HK-2 (cell line): ENCODE results near the gene ATP10B.
"Not testable (repeated sequence)": the region's sequence is repeated elsewhere in the genome, so short reads cannot be mapped to it uniquely, and the experiment has no call there.

Source experiments
- DNase-seq: peaks from one replicate; pipeline ENCODE4 v3.0.0-alpha.2; 2018; ENCODE audit not compliant: unreplicated experiment

ATP10B gene

DNA sequence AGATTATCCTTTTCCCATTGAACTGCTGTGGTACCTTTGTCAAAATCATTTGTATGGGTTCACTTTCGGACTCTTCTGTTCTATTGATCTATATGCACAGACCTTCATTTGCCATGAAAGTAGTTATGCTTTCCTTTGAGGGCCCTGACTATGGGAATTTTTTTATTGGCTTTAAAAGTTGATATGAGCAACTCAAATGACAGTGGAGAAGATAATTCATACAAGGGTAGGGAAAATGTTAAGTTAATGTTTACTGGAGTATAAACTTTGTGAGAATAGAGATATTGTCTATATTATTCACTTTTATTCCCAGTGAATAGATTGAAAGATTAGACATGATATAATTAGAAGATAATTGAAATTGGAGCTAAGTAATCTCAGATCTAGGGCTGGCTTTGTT lies 94.8 kb downstream of the ATP10B start:
- DNase-seq, result no peak

DNA sequence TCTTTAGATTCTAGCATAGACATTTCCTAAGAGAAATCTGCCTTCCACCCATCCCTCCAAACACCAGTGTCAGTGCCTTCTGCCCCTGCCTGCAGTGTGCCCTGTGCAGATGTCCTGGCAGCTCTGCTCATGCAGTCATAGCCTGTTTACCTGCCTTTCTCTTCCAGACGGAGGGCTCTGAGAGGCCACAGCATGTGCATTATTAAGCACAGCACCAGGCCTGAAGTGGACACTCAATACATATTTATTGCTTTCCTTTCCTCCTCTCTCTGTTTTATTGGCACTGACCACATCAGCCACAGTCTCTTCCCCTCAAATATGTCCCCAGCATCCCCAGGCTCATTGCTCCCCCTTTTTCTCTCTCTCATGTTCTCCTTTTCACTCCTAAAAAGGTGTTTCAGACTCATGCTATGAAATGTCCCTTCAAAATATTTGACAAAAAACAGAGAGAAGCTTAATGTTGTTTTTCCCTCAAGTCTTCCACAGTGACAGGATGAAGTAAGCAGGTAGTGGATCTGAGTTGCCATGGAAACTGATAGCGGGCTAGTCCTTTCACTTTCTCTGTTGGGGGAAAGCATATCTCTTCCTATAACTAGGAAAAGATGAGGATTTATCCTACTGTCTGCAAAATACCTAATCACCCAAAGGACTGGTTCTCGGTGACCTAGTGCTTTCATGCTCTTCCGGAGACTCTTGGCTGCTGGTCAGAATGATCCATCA lies 100.9 kb downstream of the ATP10B start:
- no peak for DNase-seq

DNA sequence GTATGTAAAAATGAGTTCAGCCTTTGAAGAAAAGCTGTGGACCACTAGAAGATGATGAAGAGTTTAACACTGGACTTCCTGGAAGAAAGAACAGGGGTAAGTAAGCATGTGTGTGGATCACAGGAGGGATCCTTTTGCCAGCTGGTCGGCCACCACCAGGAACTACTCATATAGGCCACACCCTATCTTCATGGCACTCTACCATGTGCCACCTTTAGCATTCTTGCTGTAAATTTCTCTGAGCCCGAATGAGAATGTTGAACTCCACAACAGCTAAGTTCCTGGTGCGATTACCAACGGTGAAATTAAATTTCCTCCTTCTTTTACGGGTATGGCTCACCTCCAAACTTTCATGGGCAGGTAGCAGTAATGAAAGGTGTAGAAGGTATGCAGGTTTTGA lies 102.3 kb downstream of the ATP10B start:
- DNase-seq, result no peak

DNA sequence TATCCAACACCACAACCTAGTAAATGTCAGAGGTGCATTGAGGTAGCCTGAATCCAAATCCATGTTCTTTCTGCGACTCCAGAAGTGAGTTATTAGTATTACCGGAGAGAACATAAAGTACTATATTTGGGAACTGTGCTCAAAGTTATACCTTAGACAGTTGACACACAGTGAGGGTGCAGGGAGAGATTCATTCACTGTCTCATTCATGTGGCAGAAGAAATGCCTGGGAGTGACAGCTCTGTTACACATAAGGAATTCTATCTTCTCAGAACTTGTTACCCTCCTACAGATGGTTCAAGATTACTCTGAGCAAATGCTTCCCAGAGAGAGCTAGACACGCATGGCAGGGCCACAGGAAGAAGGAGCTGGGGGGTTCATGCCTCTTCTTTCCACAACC lies 103.0 kb downstream of the ATP10B start:
- no peak for DNase-seq

DNA sequence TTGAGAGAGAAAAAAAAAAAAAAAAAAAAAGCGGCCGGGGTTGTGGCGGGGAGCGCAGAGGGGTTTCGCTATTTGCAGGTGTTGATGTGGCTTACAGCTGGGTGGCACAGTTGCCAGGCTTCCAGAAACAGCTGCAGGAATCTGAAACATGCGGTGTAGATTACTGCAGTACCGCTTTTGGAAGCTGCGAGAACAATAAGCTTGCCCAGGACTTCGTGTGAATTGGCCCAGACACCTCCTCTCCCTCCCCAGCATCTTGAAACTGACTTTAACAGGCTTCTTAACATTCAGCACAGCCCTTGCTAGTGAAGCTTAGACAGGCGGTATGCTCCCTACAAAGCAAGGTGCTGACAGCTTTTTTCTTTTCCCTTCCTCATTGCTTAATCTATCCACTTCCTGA lies 104.0 kb downstream of the ATP10B start:
- no peak for DNase-seq

DNA sequence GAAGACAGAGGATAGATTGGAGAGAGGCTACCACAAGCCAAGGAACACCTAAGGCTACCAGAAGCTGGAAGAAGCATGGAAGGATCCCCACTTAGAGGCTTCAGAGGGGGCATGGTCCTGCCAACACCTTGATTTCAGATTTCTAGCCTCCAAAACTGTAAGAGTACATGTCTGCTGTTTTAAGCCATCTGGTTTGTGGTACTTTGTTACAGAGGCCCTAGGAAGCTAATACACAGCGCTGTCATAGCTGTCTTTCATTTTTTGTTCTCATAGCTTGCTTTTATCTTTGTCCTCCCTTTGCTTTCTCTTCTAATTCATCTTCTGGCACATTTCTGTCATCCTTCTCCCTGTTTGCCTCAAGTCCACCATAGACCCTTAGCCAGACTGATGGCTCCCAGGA lies 104.5 kb downstream of the ATP10B start:
- DNase-seq, result no peak

DNA sequence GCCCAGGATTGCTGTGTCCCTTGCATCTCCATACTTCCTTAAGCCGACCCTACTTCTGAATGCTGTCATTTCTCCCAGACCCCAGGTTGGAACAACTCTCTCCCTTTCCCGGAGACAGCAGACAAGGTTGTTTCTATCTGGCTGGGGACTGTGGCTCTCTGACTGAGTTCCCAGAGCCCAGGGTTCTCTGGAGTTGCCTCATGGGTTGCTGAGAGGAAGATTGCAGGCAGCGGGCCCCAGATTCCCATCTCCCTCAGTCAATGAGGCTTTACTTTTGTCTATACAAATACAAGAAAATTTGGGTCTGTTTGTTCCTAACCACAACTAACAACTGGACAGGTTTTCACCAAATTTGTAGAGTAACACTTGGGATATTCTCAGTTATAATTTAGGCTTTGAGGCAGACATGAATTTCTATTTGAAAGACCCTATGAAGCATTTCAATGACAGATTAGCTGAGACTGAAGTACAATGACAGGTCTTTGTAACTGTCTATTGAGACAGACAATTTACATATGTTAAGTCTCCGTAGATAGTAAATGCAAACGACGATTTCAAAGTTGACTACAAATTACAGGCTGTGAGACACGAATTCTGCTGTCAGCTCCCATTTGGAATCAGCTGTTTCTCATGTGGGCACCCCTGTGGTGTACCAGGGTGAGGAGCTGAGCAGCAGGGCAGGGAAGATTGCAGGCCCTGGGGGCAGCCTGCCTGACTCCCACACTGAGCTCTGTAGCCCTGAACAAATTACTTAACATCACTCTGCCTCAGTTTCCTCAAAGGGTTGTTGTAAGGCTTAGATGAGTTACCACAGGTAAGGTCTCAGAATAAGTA lies 107.5 kb downstream of the ATP10B start:
- DNase-seq, result no peak

DNA sequence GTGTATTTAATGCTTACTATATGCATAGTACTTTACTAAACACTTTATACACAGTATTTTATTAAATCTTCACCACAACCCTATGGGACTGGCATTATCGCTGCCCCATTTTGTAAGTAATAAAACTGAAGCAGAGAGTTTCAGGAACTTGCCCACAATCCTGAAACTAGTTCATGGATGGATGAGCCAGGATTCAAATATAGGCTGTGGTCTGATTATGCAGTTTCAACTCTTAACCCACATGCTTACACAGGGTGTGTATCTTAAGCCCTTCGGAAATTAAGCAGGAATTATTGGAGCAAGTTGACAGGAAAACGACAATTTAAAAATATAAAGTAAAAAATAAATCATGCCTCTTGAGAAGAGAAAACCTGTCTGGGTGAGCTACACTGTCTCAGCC lies 109.0 kb downstream of the ATP10B start:
- no peak for DNase-seq

DNA sequence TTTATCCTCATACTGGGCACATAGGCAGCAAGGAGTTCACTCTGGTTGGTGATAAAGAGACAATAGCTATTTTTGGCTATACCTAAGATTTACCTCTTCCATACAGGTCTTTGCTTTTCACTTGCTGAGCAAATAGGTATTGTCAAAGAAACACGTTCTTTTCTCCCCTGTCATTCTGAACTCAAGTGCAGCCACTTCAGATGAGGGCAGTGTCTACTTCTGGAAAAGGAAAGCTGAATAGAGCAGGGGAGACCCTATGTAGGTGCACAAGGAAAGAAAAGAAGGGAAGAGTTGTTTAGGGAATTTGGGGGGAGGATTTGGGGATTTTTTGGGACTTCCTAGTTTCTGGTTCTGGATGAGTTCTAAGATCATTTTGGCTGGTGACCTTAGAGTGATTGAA lies 109.6 kb downstream of the ATP10B start:
- DNase-seq, result no peak

DNA sequence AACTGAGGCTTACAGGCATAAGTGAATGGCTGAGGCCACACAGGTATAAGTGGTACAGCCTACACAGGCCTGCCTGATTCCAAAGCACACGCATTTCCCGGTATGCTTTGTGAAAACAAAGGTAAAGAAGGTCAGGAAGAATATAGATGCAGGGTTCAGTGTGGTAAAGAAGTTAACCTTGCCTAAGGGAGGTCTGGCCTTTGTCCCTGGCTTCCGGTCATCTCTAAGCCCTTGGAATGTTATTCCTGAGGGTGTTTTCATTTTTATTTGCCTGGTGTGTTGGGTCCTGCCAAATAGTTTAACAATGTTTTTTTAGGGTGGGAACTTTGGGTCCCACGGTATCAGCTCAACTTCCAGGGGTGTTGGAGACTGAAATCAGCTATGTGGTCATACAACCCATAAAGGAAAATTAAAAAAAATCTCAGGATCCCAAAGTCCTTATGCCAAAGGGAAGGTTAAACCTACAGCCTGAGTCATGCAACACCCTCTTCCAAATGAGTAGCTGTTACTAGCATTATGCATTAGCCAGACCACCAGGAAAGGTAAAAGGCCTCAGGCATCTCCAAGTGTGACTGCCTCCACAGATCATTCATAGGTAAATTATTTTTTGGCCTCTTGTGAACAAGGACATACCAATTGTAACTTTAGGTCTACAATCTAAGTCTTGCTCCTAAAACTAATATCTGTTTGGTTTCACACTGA lies 124.6 kb downstream of the ATP10B start:
- DNase-seq, result no peak

DNA sequence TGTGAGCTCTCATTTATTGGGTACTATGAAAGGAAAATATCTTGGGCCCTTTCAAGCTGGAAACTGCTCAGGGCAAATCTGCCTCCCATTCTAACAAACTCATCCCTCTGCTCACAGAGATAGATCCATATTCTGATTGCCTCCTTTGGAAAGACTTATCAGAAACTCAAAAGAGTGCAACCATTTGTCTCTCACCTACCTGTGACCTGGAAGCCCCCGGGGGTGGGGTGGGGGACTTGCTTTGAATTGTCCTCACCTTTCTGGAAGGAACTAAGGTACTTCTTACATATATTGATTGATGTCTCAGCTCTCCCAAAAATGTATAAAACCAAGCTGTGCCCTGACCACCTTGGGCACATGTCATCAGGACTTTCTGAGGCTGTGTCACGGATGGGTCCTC lies 125.3 kb downstream of the ATP10B start:
- DNase-seq, result no peak

DNA sequence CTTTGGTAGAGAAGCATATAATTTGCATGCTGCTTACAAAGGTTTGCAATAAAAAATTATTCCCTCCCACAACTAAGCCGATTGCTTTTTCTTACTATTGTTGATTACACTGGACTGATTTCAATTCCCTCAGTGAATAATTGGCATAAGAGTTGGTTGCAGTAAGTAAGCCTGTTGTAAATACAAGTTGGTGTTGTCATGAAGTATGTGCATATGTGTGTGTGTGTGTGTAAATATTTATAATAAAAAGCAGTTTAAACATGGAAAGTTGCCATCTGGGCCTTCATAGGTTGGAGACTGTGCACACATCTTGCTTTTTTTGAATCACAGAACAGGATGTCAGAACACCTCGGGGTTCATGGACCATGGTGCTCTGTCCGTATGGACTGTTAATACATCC lies 131.2 kb downstream of the ATP10B start:
- no peak for DNase-seq

DNA sequence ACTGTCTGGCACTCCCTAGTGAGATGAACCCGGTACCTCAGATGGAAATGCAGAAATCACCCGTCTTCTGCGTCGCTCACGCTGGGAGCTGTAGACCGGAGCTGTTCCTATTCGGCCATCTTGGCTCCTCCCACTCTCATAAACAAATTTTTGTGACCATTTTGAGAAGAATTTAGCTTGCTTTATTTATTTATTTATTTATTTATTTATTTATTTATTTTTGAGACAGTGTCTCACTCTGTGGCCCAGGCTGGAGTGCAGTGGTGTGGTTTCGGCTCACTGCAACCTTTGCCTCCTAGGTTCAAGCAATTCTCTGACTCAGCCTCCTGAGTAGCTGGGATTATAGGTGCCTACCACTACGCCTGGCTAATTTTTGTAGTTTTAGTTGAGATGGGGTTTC lies 136.5 kb downstream of the ATP10B start:
- DNase-seq, result not testable (repeated sequence)

DNA sequence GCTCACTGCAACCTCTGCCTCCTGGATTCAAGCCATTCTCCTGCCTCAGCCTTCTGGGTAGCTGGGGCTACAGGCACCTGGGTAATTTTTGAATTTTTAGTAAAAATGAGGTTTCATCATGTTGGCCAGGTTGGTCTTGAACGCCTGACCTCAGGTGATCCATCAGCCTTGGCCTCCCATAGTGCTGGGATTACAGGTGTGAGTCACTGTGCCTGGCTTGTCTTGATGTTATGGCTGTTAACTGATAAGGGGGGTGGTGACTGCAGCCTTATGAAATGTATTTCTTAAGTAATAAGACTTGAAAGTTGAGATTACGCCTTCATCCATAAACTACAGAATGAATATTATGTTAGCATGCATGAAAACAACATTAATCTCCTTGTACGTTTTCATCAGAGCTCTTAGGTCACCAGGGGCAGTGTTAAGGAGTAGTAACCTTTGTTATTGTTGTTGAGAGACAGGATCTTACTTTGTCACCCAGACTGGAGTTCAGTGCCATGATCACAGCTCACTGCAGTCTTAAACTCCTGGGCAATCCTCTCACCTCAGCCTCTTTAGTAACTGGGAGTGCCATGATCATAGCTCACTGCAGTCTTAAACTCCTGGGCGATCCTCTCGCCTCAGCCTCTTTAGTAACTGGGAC lies 148.3 kb downstream of the ATP10B start:
- no peak for DNase-seq

DNA sequence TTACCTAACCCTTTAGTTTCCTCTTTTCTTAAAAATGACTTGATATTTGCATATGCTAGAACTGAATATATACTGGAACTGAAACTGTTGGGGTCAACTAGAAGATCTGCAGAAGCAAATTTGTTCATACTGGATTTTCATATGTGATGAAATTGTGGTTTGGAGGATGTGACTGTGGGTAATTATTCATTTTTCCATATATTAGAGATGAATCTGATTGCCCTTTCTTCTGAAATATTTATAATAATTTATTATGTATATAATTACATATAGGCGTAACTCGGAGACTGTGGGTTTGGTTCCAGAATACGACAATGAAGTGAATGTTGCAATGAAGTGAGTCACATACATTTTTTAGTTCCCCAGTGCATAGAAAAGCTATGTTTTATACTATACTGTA lies 149.1 kb downstream of the ATP10B start:
- DNase-seq, result no peak

DNA sequence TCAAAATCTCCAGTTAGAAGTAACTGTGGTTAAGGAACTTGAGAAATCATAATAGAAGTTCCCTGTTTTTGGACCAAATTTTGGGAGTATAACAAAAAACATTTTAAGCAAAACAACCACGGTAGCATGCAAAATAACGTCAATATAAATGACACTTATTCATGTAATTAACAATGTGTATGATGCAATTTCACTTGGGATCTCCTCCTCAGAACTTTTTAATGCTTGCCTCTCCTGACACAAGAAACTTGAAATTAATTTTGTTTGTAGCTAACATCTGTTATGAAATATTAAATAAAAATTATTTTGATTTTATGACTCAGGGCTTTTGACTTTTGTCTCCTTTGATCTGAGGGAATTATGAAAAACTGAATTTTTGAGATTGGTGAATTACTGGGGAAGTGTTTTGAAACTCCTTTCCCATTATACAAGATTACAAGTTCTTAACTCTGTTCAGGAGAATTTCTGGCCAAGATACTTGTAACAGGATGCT lies 149.7 kb downstream of the ATP10B start:
- no peak for DNase-seq

DNA sequence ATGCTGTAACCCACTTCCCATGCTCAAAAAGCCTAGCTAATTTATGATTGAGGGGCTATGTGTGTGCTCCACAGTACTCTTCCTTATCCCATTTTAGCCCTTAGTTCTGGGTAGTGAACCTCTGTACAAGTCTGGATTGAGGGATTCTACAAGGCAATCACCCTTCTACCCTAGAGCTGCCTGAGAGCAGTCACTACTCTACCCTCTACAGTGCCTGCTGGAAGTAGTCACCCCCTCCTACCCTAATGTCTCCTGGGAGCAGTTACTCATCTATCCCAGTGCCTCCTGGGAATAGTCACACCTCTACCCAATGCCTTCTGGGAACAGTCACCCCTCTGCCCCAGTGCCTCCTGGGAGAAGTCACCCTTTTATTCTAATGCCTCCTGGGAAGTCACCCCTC lies 150.6 kb downstream of the ATP10B start:
- DNase-seq, result no peak

DNA sequence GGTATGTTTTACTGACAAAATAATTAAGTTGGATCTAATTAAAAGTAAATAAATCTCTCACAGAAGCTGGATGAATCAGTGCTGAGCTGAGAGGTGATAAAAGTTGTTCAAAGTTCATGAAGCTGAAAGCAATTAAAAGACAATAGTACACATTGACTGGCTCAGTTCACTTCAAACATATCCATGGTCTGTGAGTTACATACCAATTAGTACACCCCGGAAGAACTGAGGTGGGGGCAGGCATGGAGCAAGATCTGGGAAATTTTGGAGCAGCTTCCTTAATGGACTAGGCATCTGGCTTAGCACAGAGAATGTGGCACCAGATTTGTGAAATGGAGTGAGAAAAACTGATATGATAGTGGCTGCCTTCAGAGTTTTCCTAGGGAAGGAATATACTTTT lies 152.7 kb downstream of the ATP10B start:
- no peak for DNase-seq

DNA sequence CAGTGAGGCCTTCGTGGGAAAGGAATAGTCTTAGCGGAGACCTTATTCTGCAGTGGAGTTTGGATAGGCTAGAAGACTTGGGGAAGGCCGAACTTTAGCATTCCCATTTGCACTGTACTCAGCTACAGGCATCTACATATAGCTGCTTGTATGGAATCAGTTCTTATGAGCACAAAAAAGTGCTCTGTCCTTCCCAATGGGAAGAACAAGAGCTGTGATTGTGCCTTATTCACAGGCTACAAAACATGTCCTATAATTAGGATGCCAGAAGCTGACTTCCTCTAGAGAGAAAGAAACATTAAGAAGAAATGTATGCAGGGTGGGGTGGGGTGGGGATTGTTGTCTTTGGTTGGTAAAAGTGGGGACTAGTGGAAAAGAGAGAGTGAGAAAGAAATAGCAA lies 154.7 kb downstream of the ATP10B start:
- DNase-seq, result no peak

DNA sequence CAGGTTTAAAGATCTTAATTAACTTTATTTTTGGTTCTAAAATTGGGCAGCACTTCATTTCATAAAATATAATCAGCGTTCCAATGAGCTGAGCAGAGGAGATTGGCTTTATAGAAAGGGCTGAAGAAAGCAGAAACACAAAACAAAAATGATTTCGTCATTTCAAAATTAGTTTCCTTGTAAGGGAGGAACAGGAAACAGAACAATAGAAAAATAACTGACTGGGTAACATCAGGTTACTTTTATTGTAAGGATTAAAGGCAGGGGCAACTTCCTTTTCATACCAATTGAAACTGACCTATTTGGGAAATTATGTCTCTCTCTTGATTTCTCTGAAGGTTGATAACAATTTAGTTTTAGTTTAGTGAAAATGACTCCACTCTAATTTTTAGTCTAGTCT lies 157.1 kb downstream of the ATP10B start:
- no peak for DNase-seq

DNA sequence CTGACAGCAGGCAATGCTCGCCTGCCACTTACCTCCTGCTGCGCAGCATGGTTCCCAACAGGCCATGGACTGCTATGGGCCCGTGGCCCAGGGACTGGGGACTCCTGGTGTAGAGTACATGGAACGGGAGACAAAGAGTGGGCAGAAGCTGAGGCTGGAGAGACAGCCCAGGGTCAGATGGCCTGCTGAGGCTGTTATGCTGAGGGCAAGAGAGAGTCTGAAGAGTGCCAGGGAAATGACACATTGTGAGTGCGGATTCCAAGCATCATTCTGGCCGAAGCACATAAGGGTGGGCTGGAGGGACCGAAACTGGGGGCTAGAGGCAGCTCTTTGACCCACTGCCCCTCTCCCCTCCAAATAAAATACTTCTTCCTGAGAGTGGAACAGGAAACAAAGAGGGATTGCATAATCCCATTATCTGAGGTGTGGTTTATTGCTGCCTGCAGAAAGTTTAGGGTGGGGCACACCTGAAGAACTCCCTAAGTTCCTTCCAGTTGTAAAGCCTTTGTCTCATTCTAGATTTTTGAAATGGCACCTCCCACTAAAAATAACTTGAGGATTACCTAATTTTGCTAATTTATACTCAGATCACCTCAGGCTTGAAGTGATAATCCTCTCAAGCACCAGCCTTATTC lies 158.1 kb downstream of the ATP10B start:
- DNase-seq, result no peak

DNA sequence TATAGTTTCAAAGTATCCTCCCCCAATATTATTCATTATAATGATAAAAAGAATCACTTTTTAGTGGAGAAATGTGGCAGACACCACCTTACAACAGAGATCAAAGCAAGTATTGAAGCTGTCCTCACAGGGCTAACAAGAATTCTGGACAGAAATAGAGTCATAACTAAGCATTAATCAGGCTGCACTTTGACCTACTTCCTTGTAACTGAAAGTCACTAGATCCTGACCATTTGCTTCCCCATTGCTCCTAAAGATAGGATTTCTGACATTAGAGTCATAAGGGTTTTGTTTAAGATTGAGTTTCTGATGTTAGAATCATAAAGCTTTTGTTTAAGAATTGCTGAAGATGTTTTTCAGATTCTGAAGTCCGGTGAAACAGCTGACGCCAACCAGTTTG lies 159.7 kb downstream of the ATP10B start:
- no peak for DNase-seq
